Adrenal gland (tissue), 5 donors: Measurements from ENCODE around the gene NKIRAS2.

Experiments used
- POLR2A ChIP-seq, 2 donors: fragments of 450-650 bp; IDR thresholded peaks; one replicate each; pipeline ENCODE4 v1.6.1; 2017; ENCODE audit warnings: antibody characterized with exemption in 2 of 2, mild to moderate bottlenecking in 2 of 2, moderate library complexity in 1 of 2
- TF ChIP-seq, protein P1 (sequence below), 6 experiments: fragments of 450-650 bp in 4 of 6; fragments of 200-600 bp in 2 of 6; sonication (generic) in 1 of 6; IDR thresholded peaks; 1 replicate in 5 of 6; 2 replicates in 1 of 6; pipeline versions ENCODE4 v1.5.1 to v1.8.0; 2016 to 2021; ENCODE audit warnings: antibody characterized with exemption in 6 of 6, mild to moderate bottlenecking in 2 of 6, moderate library complexity in 1 of 6
- donor health status: DM: no; HTN: no; CAD: no.

DNA sequence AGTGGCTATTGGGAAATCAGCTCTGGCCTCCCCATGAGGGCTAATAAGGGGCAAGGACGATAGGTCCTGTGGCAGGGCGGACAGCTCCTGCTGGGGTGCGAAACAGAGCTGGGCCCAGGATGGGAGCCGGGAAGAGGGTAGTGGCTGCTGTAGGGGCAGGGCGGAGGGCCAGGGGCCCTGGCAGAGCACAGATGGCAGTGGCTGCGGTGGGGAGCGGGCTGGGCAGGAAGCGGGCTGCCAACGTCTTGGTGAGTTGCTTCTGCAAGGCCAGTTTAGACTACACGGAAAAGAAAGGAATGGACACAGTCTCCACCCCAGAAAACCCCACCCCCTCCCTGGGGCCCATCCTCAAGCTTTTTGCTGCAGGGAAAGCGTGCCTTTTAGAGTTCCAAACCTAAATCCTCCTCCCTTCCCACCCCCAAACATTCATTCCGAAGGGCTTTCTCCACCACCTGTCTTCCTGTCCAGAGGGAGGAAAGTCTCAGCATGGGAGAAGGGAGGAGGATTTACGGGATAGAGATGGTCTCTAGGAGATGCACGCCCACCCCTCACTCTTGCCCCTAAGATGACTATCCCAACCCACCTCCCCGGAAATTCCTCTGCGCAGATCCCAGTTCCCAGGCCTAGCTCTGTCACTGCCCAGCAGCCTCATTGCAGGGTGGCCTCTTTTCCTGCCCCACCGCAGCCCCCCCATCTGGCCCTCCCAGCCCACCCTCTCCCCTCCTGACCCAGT lies 7.1 kb downstream of the NKIRAS2 start:
- TF ChIP-seq, protein P1, sequence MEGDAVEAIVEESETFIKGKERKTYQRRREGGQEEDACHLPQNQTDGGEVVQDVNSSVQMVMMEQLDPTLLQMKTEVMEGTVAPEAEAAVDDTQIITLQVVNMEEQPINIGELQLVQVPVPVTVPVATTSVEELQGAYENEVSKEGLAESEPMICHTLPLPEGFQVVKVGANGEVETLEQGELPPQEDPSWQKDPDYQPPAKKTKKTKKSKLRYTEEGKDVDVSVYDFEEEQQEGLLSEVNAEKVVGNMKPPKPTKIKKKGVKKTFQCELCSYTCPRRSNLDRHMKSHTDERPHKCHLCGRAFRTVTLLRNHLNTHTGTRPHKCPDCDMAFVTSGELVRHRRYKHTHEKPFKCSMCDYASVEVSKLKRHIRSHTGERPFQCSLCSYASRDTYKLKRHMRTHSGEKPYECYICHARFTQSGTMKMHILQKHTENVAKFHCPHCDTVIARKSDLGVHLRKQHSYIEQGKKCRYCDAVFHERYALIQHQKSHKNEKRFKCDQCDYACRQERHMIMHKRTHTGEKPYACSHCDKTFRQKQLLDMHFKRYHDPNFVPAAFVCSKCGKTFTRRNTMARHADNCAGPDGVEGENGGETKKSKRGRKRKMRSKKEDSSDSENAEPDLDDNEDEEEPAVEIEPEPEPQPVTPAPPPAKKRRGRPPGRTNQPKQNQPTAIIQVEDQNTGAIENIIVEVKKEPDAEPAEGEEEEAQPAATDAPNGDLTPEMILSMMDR (IDR thresholded peaks at IDR 0.05): no peak
- TF ChIP-seq POLR2A (IDR thresholded peaks at IDR 0.05): no peak
